GM19468 (cell line): ENCODE measurements around the gene GRID2.

ENCODE experiments used
- ATAC-seq: cut with Tn5 transposase; IDR thresholded peaks from one replicate; pipeline ENCODE4 v1.9.1; 2021; ENCODE audit warnings: mild to moderate bottlenecking, moderate library complexity, moderate number of reproducible peaks; ENCODE audit not compliant: unreplicated experiment; ENCODE audit errors: extremely low read depth

GRID2 gene

GRCh38 chr4:92654084-92654483 lies 350.3 kb downstream of the GRID2 start:
- no peak for ATAC-seq

GRCh38 chr4:92657695-92658094 lies 353.9 kb downstream of the GRID2 start:
- no peak for ATAC-seq

- ATAC-seq, result no peak
These were observed 354.6 kb downstream of the GRID2 start for GRCh38 chr4:92658318-92658717.

GRCh38 chr4:92677805-92678204 lies 374.0 kb downstream of the GRID2 start:
- no peak for ATAC-seq

- no peak for ATAC-seq
These were observed 374.5 kb downstream of the GRID2 start for GRCh38 chr4:92678292-92678691.

GRCh38 chr4:92679149-92679548 lies 375.4 kb downstream of the GRID2 start:
- ATAC-seq, result no peak

- ATAC-seq, result no peak
These were observed 410.9 kb downstream of the GRID2 start for GRCh38 chr4:92714640-92715039.

- no peak for ATAC-seq
These were observed 429.5 kb downstream of the GRID2 start for GRCh38 chr4:92733231-92733630.

- ATAC-seq, result no peak
These were observed 431.4 kb downstream of the GRID2 start for GRCh38 chr4:92735025-92735665.

GRCh38 chr4:92760433-92760832 lies 456.7 kb downstream of the GRID2 start:
- ATAC-seq, result no peak

GRCh38 chr4:92776080-92776479 lies 472.3 kb downstream of the GRID2 start:
- no peak for ATAC-seq

- ATAC-seq, result no peak
These were observed 486.0 kb downstream of the GRID2 start for GRCh38 chr4:92789741-92790140.

GRCh38 chr4:92791871-92792440 lies 488.2 kb downstream of the GRID2 start:
- ATAC-seq, result no peak

- no peak for ATAC-seq
These were observed 505.6 kb downstream of the GRID2 start for GRCh38 chr4:92809381-92809780.

- ATAC-seq, result no peak
These were observed 508.9 kb downstream of the GRID2 start for GRCh38 chr4:92812652-92813051.

- no peak for ATAC-seq
These were observed 510.9 kb downstream of the GRID2 start for GRCh38 chr4:92814677-92815076.

GRCh38 chr4:92825256-92825655 lies 521.5 kb downstream of the GRID2 start:
- ATAC-seq, result no peak

GRCh38 chr4:92825791-92826190 lies 522.0 kb downstream of the GRID2 start:
- no peak for ATAC-seq

- no peak for ATAC-seq
These were observed 527.0 kb downstream of the GRID2 start for GRCh38 chr4:92830771-92831170.

GRCh38 chr4:92840880-92841279 lies 537.1 kb downstream of the GRID2 start:
- ATAC-seq, result no peak

- ATAC-seq, result no peak
These were observed 540.0 kb downstream of the GRID2 start for GRCh38 chr4:92843784-92844183.

GRCh38 chr4:92847026-92847425 lies 543.3 kb downstream of the GRID2 start:
- ATAC-seq, result no peak
